HTERT RPE-1 (cell line): Measurements from ENCODE around the gene CPOX.

Experiments
- in situ Hi-C: fragments of 300-500 bp; cut with MboI; formaldehyde crosslinking; loops from 4 replicates; pipeline ENCODE4 v1.14.3; 2020; ENCODE audit warnings: low sequenced_read_pairs

CPOX gene

GRCh38 chr3:98596541-98597500 is 3.4 kb upstream of the CPOX start:
- in situ Hi-C loops: no loop called here

- in situ Hi-C loops: no loop called here
Measured at GRCh38 chr3:98596087-98596486, 2.7 kb upstream of the CPOX start.

GRCh38 chr3:98594628-98595324 is 1.4 kb upstream of the CPOX start:
- in situ Hi-C loops: no loop called here

- in situ Hi-C loops: no loop called here
Measured at GRCh38 chr3:98592345-98592935, 971 bp downstream of the CPOX start.

- in situ Hi-C loops: no loop called here
Measured at GRCh38 chr3:98589331-98590036, 3.9 kb downstream of the CPOX start.

GRCh38 chr3:98588065-98588464 is 5.3 kb downstream of the CPOX start:
- in situ Hi-C loops: no loop called here

- in situ Hi-C loops: no loop called here
Measured at GRCh38 chr3:98587654-98588053, 5.8 kb downstream of the CPOX start.

- in situ Hi-C loops: no loop called here
Measured at GRCh38 chr3:98584547-98584946, 8.9 kb downstream of the CPOX start.

GRCh38 chr3:98583766-98584165 is 9.6 kb downstream of the CPOX start:
- in situ Hi-C loops: no loop called here

- in situ Hi-C loops: no loop called here
Measured at GRCh38 chr3:98582042-98582441, 11.4 kb downstream of the CPOX start.

GRCh38 chr3:98581474-98581873 is 11.9 kb downstream of the CPOX start:
- in situ Hi-C loops: no loop called here

- in situ Hi-C loops: no loop called here
Measured at GRCh38 chr3:98580401-98581386, 12.7 kb downstream of the CPOX start.

GRCh38 chr3:98577178-98577895 is 16.1 kb downstream of the CPOX start:
- in situ Hi-C loops: no loop called here

- in situ Hi-C loops: no loop called here
Measured at GRCh38 chr3:98574132-98574531, 19.3 kb downstream of the CPOX start.

GRCh38 chr3:98573181-98573728 is 20.2 kb downstream of the CPOX start:
- in situ Hi-C loops: no loop called here

GRCh38 chr3:98568402-98568801 is 25.0 kb downstream of the CPOX start:
- in situ Hi-C loops: no loop called here

GRCh38 chr3:98567666-98568270 is 25.6 kb downstream of the CPOX start:
- in situ Hi-C loops: no loop called here

- in situ Hi-C loops: no loop called here
Measured at GRCh38 chr3:98565843-98566242, 27.6 kb downstream of the CPOX start.

GRCh38 chr3:98565237-98565643 is 28.2 kb downstream of the CPOX start:
- in situ Hi-C loops: no loop called here
